Activated naive CD8-positive, alpha-beta T cell treated with anti-CD3 and anti-CD28 coated beads for 36 hours (primary cell): Measurements from ENCODE around the gene TRIO. TPM values are rescaled to one million over a fixed set of nuclear protein-coding genes. Genes with fewer than 3 reads are reported as not detected.
"Not testable (repeated sequence)": the region's sequence is repeated elsewhere in the genome, so short reads cannot be mapped to it uniquely, and the experiment has no call there.

Source experiments
- DNase-seq: peaks from one replicate; pipeline ENCODE4 v3.0.0; 2021
- H3K27ac Mint-ChIP-seq: one replicate; pipeline ENCODE4 v1.8.0; 2022; ENCODE audit warnings: mild to moderate bottlenecking, moderate library complexity, mixed read lengths
- H3K27me3 Mint-ChIP-seq: one replicate; pipeline ENCODE4 v1.8.0; 2022; ENCODE audit warnings: mild to moderate bottlenecking, mixed read lengths
- H3K36me3 Mint-ChIP-seq: one replicate; pipeline ENCODE4 v1.8.0; 2021; ENCODE audit warnings: mild to moderate bottlenecking, mixed read lengths
- H3K4me1 Mint-ChIP-seq: one replicate; pipeline ENCODE4 v1.8.0; 2021; ENCODE audit warnings: mixed read lengths
- H3K4me3 Mint-ChIP-seq: one replicate; pipeline ENCODE4 v1.8.0; 2022; ENCODE audit warnings: mild to moderate bottlenecking, moderate library complexity, mixed read lengths
- H3K9me3 Mint-ChIP-seq: one replicate; pipeline ENCODE4 v1.8.0; 2022; ENCODE audit warnings: mixed read lengths
- total RNA-seq, 2 experiments: library from RNA; stranded (reverse); gene quantifications; one replicate each; pipeline ENCODE4 v1.2.3, GENCODE V29; 2021

Gene TRIO
- total RNA-seq, 2 experiments from 2014 or later = 7.4 to 9.8 TPM

GRCh38 chr5:14525397-14525796, 382.3 kb downstream of the TRIO start:
- Mint-ChIP-seq H3K36me3 (no peaks in the 10 kb centered on the region), H3K27ac (no peak overlapping the region), H3K4me3 (no peak overlapping the region), H3K4me1 (no peaks in the 10 kb centered on the region), H3K9me3 (peaks cover 3% of the 10 kb centered on the region), H3K27me3 (peaks cover 3% of the 10 kb centered on the region)
- DNase-seq = no peak

- DNase-seq = no peak
- Mint-ChIP-seq H3K4me3 (no peak overlapping the region), H3K27ac (no peak overlapping the region), H3K27me3 (peaks cover 3% of the 10 kb centered on the region), H3K4me1 (no peaks in the 10 kb centered on the region), H3K9me3 (peaks cover 3% of the 10 kb centered on the region), H3K36me3 (no peaks in the 10 kb centered on the region)
Measured at GRCh38 chr5:14526493-14526892, 383.4 kb downstream of the TRIO start.

- Mint-ChIP-seq H3K36me3 (no peaks in the 10 kb centered on the region), H3K27ac (no peak overlapping the region), H3K4me1 (no peaks in the 10 kb centered on the region), H3K9me3 (no peaks in the 10 kb centered on the region), H3K4me3 (no peak overlapping the region), H3K27me3 (peaks cover 3% of the 10 kb centered on the region)
- DNase-seq = no peak
Measured at GRCh38 chr5:14528115-14528514, 385.0 kb downstream of the TRIO start.

- Mint-ChIP-seq H3K27me3 (peaks cover under 1% of the 10 kb centered on the region), H3K27ac (no peak overlapping the region), H3K36me3 (no peaks in the 10 kb centered on the region), H3K9me3 (no peaks in the 10 kb centered on the region), H3K4me1 (no peaks in the 10 kb centered on the region), H3K4me3 (no peak overlapping the region)
- no peak for DNase-seq
Measured at GRCh38 chr5:14528926-14529325, 385.8 kb downstream of the TRIO start.

GRCh38 chr5:14531668-14532067, 388.5 kb downstream of the TRIO start:
- Mint-ChIP-seq H3K9me3 (no peaks in the 10 kb centered on the region), H3K27me3 (no peaks in the 10 kb centered on the region), H3K4me3 (no peak overlapping the region), H3K36me3 (no peaks in the 10 kb centered on the region), H3K4me1 (no peaks in the 10 kb centered on the region), H3K27ac (no peak overlapping the region)
- no peak for DNase-seq

GRCh38 chr5:14532180-14532579, 389.0 kb downstream of the TRIO start:
- no peaks in the 10 kb centered on the region for H3K9me3 Mint-ChIP-seq
- H3K4me1 Mint-ChIP-seq = no peaks in the 10 kb centered on the region
- no peak overlapping the region for H3K4me3 Mint-ChIP-seq
- DNase-seq = no peak
- H3K27me3 Mint-ChIP-seq = no peaks in the 10 kb centered on the region
- H3K27ac Mint-ChIP-seq = no peak overlapping the region
- no peaks in the 10 kb centered on the region for H3K36me3 Mint-ChIP-seq

- no peak overlapping the region for H3K27ac Mint-ChIP-seq
- DNase-seq = no peak
- H3K4me3 Mint-ChIP-seq = no peak overlapping the region
- no peaks in the 10 kb centered on the region for H3K36me3 Mint-ChIP-seq
- no peaks in the 10 kb centered on the region for H3K4me1 Mint-ChIP-seq
- H3K27me3 Mint-ChIP-seq = no peaks in the 10 kb centered on the region
- peaks cover 12% of the 10 kb centered on the region for H3K9me3 Mint-ChIP-seq
Measured at GRCh38 chr5:14534773-14535172, 391.6 kb downstream of the TRIO start.

GRCh38 chr5:14545308-14545707, 402.2 kb downstream of the TRIO start:
- Mint-ChIP-seq H3K4me1 (peaks cover 7% of the 10 kb centered on the region), H3K9me3 (peaks cover 15% of the 10 kb centered on the region), H3K27me3 (peaks cover 4% of the 10 kb centered on the region), H3K36me3 (peaks cover 8% of the 10 kb centered on the region), H3K27ac (no peak overlapping the region), H3K4me3 (no peak overlapping the region)
- no peak for DNase-seq

- no peak overlapping the region for H3K27ac Mint-ChIP-seq
- no peak overlapping the region for H3K4me3 Mint-ChIP-seq
- H3K9me3 Mint-ChIP-seq = peaks cover 11% of the 10 kb centered on the region
Measured at GRCh38 chr5:14545862-14546261, 402.7 kb downstream of the TRIO start.

GRCh38 chr5:14547666-14548065, 404.5 kb downstream of the TRIO start:
- no peak overlapping the region for H3K27ac Mint-ChIP-seq
- no peaks in the 10 kb centered on the region for H3K9me3 Mint-ChIP-seq
- peaks cover 4% of the 10 kb centered on the region for H3K27me3 Mint-ChIP-seq
- DNase-seq = no peak
- H3K4me3 Mint-ChIP-seq = no peak overlapping the region
- peaks cover 7% of the 10 kb centered on the region for H3K4me1 Mint-ChIP-seq
- H3K36me3 Mint-ChIP-seq = no peaks in the 10 kb centered on the region

More at GRCh38 chr5:14545862-14546261, 402.7 kb downstream of the TRIO start:
- Mint-ChIP-seq H3K27me3 (peaks cover 4% of the 10 kb centered on the region), H3K4me1 (peaks cover 7% of the 10 kb centered on the region), H3K36me3 (peaks cover 4% of the 10 kb centered on the region)
- no peak for DNase-seq

GRCh38 chr5:14551211-14551610, 408.1 kb downstream of the TRIO start:
- Mint-ChIP-seq H3K36me3 (no peaks in the 10 kb centered on the region), H3K4me3 (no peak overlapping the region), H3K27me3 (no peaks in the 10 kb centered on the region), H3K9me3 (peaks cover 7% of the 10 kb centered on the region), H3K4me1 (peaks cover 7% of the 10 kb centered on the region), H3K27ac (no peak overlapping the region)
- no peak for DNase-seq

- Mint-ChIP-seq H3K27me3 (no peaks in the 10 kb centered on the region), H3K27ac (no peak overlapping the region), H3K4me1 (peaks cover 7% of the 10 kb centered on the region), H3K36me3 (no peaks in the 10 kb centered on the region), H3K9me3 (peaks cover 7% of the 10 kb centered on the region), H3K4me3 (no peak overlapping the region)
- DNase-seq = no peak
Measured at GRCh38 chr5:14552017-14552416, 408.9 kb downstream of the TRIO start.

- H3K36me3 Mint-ChIP-seq, DNase-seq, H3K4me1 Mint-ChIP-seq, H3K27ac Mint-ChIP-seq, H3K9me3 Mint-ChIP-seq, H3K27me3 Mint-ChIP-seq, H3K4me3 Mint-ChIP-seq: not testable (repeated sequence)
Measured at GRCh38 chr5:14554288-14554687, 411.1 kb downstream of the TRIO start.

GRCh38 chr5:14556015-14556414, 412.9 kb downstream of the TRIO start:
- Mint-ChIP-seq H3K27me3 (no peaks in the 10 kb centered on the region), H3K36me3 (no peaks in the 10 kb centered on the region), H3K27ac (no peak overlapping the region), H3K4me3 (no peak overlapping the region), H3K4me1 (peaks cover 12% of the 10 kb centered on the region), H3K9me3 (peaks cover 7% of the 10 kb centered on the region)
- no peak for DNase-seq

GRCh38 chr5:14557203-14557770, 414.1 kb downstream of the TRIO start:
- H3K4me3 Mint-ChIP-seq = no peak overlapping the region
- no peaks in the 10 kb centered on the region for H3K36me3 Mint-ChIP-seq
- no peak for DNase-seq
- no peaks in the 10 kb centered on the region for H3K27me3 Mint-ChIP-seq
- H3K27ac Mint-ChIP-seq = no peak overlapping the region
- peaks cover 15% of the 10 kb centered on the region for H3K4me1 Mint-ChIP-seq
- peaks cover 7% of the 10 kb centered on the region for H3K9me3 Mint-ChIP-seq

- no peak for DNase-seq
- Mint-ChIP-seq H3K27ac (no peak overlapping the region), H3K4me3 (no peak overlapping the region), H3K27me3 (no peaks in the 10 kb centered on the region), H3K36me3 (no peaks in the 10 kb centered on the region), H3K4me1 (peaks cover 15% of the 10 kb centered on the region), H3K9me3 (peaks cover 7% of the 10 kb centered on the region)
Measured at GRCh38 chr5:14557791-14558415, 414.8 kb downstream of the TRIO start.
